Stimulated activated CD4-positive, alpha-beta T cell treated with anti-CD3 and anti-CD28 coated beads, Interleukin-1b, Interleukin-23, amount 100 ng/mL, for 4 hours (primary cell): ENCODE measurements around the gene FLYWCH2.
"Not testable (repeated sequence)": the region's sequence is repeated elsewhere in the genome, so short reads cannot be mapped to it uniquely, and the experiment has no call there.

Experiments used
- DNase-seq, 2 donors: peaks; one replicate each; pipeline ENCODE4 v3.0.0-alpha.2; 2020; ENCODE audit warnings: low read depth in 2 of 2

Gene FLYWCH2

DNA sequence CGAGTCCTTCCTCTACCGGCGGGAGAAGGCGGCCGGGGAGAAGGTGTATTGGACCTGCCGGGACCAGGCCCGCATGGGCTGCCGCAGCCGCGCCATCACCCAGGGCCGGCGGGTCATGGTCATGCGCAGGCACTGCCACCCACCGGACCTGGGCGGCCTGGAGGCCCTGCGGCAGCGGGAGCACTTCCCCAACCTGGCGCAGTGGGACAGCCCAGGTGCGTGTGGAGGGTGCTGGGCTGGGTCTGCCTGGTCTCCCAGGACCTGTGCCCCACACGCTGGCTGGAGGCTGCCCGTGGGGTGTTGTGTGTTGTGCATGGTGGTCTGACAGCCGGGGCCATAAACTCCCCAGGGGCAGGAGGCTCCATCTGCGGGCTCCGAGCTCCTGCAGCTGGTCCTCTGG is 54.2 kb downstream of the FLYWCH2 start:
- no peak for DNase-seq

DNA sequence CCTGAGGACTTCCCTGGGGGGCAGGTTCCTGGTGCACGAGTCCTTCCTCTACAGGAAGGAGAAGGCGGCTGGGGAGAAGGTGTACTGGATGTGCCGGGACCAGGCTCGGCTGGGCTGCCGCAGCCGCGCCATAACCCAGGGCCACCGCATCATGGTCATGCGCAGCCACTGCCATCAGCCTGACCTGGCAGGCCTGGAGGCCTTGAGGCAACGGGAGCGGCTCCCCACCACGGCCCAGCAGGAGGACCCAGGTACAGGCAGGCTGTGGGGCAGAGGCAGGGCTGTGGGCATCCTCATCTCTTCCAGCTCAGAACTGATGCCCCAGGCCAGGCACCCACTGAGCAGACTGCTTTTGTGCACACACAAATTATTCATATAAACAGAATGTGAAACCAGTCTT is 55.2 kb downstream of the FLYWCH2 start:
- DNase-seq = no peak

DNA sequence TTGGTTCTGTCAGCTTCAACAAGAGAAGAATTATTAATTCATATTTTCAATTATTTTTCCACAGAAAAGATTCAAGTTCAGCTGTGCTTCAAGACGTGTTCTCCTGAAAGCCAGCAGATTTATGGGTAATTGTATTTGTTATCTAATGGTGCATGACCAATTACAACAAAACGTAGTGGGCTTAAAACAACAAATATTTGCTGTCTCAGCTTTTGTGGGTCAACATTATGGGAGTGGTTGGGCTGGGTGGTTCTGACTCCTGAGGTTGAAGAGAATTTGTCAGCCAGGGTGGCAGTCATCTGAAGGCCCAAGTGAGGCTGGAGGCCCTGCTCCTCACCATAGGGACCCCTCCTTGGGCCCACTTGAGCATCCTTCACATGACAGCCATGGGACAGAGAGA is 57.0 kb downstream of the FLYWCH2 start:
- DNase-seq = no peak

DNA sequence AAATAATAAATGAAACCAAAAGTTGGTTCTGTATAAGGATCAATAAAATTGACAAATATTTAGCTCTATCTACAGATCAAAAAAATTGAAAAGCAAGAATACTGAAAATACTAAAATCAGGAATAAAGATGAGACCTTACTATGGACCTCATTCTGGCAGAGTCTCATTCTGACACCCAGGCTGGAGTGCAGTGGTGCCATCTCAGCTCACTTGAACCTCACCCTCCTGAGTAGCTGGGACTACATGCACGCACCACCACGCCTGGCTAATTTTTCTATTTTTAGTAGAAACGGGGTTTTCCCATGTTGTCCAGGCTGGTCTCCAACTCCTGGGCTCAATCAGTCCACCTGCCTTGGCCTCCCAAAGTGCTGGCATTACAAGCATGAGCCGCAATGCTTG is 59.0 kb downstream of the FLYWCH2 start:
- DNase-seq = no peak

DNA sequence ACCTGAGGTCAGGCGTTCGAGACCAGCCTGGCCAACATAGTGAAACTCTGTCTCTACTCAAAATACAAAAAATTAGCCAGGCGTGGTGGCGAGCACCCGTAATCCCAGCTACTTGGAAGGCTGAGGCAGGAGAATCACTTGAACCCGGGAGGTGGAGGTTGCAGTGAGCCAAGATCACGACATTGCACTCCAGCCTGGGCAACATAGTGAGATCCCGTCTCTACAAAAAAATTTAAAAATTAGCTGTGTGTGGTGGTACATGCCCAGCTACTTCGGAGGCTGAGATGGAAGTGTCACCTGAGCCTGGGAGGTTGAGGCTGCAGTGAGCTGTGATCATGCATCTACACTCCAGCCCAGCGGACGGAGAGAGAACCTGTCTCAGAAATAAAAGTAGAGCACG is 60.7 kb downstream of the FLYWCH2 start:
- DNase-seq = not testable (repeated sequence)

DNA sequence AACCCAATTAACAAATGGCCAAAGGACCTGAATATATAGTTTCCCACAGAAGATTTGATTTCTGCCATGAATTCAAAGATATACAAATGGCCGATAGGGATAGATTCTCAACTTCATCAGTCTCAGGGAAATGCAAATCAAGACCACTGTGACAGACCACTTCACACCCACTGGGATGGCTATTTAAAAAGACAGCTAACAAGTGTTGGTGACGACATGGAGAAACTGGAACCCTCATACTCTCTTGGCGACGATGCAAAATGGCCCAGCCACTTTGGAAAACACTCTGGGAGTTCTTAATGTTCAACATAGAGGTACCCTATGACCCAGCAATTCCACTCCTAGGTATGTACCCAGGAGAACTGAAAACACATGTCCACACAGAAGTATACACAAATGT is 63.6 kb downstream of the FLYWCH2 start:
- DNase-seq = no peak
